Upper lobe of right lung (tissue), 1 donor: Measurements from ENCODE around the gene VMAC. TPM values are rescaled to one million over a fixed set of nuclear protein-coding genes. Genes with fewer than 3 reads are reported as not detected.

Source experiments
- ATAC-seq: fragments of 200-7000 bp; cut with Tn5 transposase; one replicate; pipeline ENCODE4 v1.9.1; 2020; ENCODE audit warnings: mild to moderate bottlenecking, moderate library complexity
- DNase-seq: peaks from one replicate; pipeline ENCODE4 v3.0.0-alpha.2; 2020
- H3K27ac ChIP-seq: fragments of 200-600 bp; one replicate; pipeline ENCODE4 v1.8.0; 2022
- H3K27me3 ChIP-seq: fragments of 200-600 bp; one replicate; pipeline ENCODE4 v1.8.0; 2022; ENCODE audit warnings: mild to moderate bottlenecking
- H3K36me3 ChIP-seq: fragments of 200-600 bp; one replicate; pipeline ENCODE4 v1.8.0; 2022
- H3K4me1 ChIP-seq: fragments of 200-600 bp; one replicate; pipeline ENCODE4 v1.8.0; 2022
- H3K4me3 ChIP-seq: fragments of 200-600 bp; one replicate; pipeline ENCODE4 v1.8.0; 2022; ENCODE audit warnings: mild to moderate bottlenecking
- H3K9me3 ChIP-seq: fragments of 200-600 bp; one replicate; pipeline ENCODE4 v1.8.0; 2022
- intact Hi-C: fragments of 100-400 bp; cut with DNase I; formaldehyde crosslinking; loops from one replicate; pipeline ENCODE4 v1.11.0; 2022
- total RNA-seq: library from RNA; stranded (reverse); fragmentation: NEBNext Ultra II Directional; extraction: Animal tissue kit (Norgen Biotek cat#: 25700); gene quantifications from one replicate; pipeline ENCODE4 v1.2.1, GENCODE V29; 2021
- TF ChIP-seq, protein P1 (sequence below): fragments of 200-600 bp; IDR thresholded peaks from one replicate; pipeline ENCODE4 v1.8.0; 2022; ENCODE audit warnings: antibody characterized with exemption
- donor health status: DM: no; HTN: yes; CAD: no; lungs with severe emphysema.

The VMAC gene
- total RNA-seq, 1 donor from 2014 or later = 6.8 TPM

GRCh38 chr19:5914358-5914774 lies 9.7 kb downstream of the VMAC start:
- TF ChIP-seq, protein P1, sequence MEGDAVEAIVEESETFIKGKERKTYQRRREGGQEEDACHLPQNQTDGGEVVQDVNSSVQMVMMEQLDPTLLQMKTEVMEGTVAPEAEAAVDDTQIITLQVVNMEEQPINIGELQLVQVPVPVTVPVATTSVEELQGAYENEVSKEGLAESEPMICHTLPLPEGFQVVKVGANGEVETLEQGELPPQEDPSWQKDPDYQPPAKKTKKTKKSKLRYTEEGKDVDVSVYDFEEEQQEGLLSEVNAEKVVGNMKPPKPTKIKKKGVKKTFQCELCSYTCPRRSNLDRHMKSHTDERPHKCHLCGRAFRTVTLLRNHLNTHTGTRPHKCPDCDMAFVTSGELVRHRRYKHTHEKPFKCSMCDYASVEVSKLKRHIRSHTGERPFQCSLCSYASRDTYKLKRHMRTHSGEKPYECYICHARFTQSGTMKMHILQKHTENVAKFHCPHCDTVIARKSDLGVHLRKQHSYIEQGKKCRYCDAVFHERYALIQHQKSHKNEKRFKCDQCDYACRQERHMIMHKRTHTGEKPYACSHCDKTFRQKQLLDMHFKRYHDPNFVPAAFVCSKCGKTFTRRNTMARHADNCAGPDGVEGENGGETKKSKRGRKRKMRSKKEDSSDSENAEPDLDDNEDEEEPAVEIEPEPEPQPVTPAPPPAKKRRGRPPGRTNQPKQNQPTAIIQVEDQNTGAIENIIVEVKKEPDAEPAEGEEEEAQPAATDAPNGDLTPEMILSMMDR = no peak
- Histone ChIP-seq H3K36me3 (peaks cover 44% of the 10 kb centered on the region), H3K27me3 (no peaks in the 10 kb centered on the region), H3K9me3 (no peaks in the 10 kb centered on the region), H3K27ac (peak overlapping the region; percentile 58), H3K4me1 (no peaks in the 10 kb centered on the region), H3K4me3 (no peak overlapping the region)
- intact Hi-C loops = no loop called here
- peak; percentile 2 for ATAC-seq
- DNase-seq = no peak

- DNase-seq (peak; percentile 75), ATAC-seq (peak; percentile 59)
- Histone ChIP-seq H3K36me3 (peaks cover 44% of the 10 kb centered on the region), H3K27ac (no peak overlapping the region), H3K4me3 (no peak overlapping the region), H3K27me3 (no peaks in the 10 kb centered on the region), H3K9me3 (no peaks in the 10 kb centered on the region), H3K4me1 (no peaks in the 10 kb centered on the region)
- TF ChIP-seq, protein P1 = no peak
- intact Hi-C loops = no loop called here
Observed at GRCh38 chr19:5914946-5915781, 10.5 kb downstream of the VMAC start.

DNA sequence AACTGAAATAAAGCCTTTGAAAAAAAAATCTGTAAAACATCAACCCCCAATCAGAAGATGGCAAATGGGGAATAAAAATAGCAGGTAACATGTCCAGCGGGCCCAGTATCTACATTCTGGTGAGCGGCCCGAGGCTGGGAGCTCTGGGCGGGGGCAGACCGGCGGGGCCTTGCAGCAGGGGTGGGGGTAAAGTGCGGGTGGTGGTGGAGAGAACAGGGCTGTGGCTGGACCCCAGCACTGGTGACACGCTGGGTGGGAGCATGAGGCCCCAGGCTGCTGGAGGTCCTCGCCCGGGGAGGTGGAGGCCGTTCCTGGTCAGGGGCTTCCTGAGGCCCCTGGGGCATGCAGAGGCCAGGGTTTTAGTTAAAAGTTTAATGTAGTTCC lies 11.1 kb downstream of the VMAC start:
- Histone ChIP-seq H3K4me3 (no peak overlapping the region), H3K27me3 (no peaks in the 10 kb centered on the region), H3K36me3 (peaks cover 51% of the 10 kb centered on the region), H3K27ac (no peak overlapping the region), H3K9me3 (no peaks in the 10 kb centered on the region), H3K4me1 (no peaks in the 10 kb centered on the region)
- intact Hi-C loops = no loop called here
- DNase-seq = no peak
- TF ChIP-seq, protein P1 = no peak
- ATAC-seq = no peak

DNA sequence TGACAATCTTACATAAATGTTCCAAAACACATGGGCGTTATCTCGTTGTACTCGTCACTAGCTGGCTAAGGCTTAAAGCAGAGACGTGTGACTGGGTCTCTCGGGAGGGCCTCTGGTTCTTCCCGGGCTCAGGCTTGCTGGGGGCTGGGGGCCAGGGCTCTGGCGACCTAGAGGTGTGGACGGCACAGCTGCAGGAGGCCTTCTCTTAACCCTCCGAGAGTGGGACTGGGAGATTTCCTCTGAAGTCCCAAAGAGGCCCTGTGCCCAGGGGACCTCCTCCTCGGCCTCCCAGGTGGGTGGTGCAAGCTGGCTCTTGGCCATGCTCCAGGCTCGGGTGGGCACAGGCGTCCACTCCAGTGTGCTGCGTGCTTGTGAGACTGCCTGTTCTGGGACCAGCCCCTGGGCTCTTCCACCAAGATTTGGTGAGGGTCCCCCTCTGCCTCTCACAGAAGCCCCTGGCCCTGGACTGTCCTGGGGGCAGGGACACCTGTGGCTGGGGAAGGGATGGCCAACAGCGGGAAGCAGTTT lies 11.6 kb downstream of the VMAC start:
- DNase-seq = no peak
- Histone ChIP-seq H3K36me3 (peaks cover 55% of the 10 kb centered on the region), H3K4me3 (no peak overlapping the region), H3K9me3 (no peaks in the 10 kb centered on the region), H3K27ac (no peak overlapping the region), H3K4me1 (no peaks in the 10 kb centered on the region), H3K27me3 (no peaks in the 10 kb centered on the region)
- no peak for ATAC-seq
- intact Hi-C loops = no loop called here
- TF ChIP-seq, protein P1 = no peak

- TF ChIP-seq, protein P1 = no peak
- Histone ChIP-seq H3K4me3 (no peak overlapping the region), H3K9me3 (no peaks in the 10 kb centered on the region), H3K27ac (no peak overlapping the region), H3K4me1 (no peaks in the 10 kb centered on the region), H3K27me3 (no peaks in the 10 kb centered on the region), H3K36me3 (peaks cover 69% of the 10 kb centered on the region)
- intact Hi-C loops = no loop called here
- DNase-seq = no peak
- no peak for ATAC-seq
Observed at GRCh38 chr19:5917431-5918107, 12.9 kb downstream of the VMAC start.
